ENCODE results near the gene NPRL2.

The NPRL2 gene

DNA sequence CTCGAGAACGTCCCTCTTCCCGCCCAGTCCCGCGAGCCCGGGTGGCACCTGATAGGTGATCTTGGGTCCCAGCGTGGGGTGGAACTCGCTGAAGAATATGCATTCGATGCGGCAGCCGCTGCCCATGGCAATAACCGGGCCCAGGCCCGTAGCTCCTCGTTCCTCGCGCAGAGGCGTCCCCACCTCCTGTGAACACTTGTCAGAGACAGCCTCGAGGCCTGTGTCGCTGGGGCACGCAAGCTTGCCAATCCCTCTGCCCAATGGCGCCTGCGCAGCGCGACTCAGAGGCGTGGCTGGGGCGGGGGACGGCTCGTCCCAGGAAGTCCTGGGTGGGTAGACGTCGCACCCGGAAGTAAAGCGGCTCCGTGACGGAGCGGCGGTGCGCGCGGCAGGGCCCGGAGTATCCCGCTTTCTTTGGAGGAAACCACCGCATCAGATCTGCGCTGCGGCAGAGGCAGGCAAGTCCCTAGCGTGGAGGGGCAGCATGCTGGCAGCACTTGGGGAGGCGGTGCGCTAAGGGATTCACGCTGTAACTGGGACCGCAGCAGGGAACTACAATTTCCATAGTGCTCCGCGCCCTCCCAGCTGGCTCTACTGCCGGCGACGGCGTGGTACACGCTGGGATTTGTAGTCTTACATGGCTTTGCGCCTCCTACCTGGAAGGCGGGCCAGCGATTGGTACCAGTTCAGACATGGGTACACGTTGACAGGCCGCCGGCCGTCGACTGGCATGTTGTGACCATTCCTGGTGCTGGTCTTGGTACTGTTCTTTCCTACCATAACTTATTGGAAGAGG is at the start of gene NPRL2, which contains the start of gene CYB561D2:
Gene NPRL2 (minus strand): TSS at position 249 of the 796 bp plus-strand sequence. CDS start 123 bp downstream, at position 126.
Gene CYB561D2 (plus strand): TSS at position 336 of the 796 bp plus-strand sequence. CDS start 572 bp downstream, outside the sequence.
- DNase-seq: peak; percentile 85

DNA sequence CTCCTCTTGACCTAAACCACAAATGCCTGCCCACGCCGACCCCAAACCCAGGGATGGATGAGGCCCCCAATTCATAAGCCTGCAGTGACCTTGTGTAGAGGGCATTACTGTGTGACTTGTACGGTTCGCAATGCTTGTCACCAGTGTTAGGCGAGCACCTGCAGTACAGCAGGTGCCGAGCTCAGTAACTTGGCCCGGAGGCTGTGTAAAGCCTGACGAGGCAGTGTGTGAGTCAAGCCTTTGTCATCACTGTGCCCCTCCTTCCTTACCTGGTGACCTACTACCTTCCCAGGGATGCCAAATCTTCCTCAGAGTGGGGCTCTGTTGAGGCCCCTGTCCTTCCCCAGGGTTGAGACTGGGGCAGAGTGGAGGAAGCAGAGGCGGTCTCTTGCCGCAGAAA is 45.9 kb upstream of the NPRL2 start:
- DNase-seq: no peak

DNA sequence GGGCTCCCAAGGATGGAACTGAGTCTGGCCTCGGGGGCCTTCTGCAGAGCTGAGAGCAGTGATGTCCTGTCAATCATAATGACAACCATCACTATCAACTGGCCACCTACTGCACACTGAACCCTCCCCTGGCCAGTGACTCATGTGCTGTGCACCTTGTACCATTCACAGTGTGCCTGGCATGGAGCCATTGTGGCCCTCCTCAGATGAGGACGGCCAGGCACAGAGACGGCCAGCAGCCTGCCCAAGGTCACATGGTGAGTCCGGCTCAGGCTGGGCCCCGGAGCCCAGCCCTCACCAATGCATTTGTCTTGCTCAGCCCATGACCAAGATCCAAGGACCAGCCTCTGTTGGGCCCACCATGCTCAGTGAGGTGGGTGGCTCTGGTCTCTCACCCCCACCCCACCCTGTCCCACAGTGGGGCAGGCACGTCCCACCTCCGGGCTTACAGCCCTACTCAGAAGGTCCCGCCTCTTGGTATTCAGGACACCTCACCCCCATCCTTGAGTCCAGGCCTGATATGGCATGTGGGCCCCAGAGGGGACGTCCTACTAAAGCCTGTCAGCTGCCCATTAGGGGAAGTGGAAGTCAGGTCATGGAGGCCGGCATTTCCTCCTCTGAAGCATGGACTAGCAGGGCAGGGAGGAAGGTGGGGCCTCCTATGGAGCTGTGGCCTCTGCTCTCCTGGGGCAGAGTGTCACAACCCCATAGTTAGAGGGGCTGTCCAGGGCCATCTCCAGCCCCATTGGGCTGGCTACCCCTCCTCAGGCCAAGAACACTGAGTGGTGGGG is 44.7 kb upstream of the NPRL2 start:
- no peak for DNase-seq

DNA sequence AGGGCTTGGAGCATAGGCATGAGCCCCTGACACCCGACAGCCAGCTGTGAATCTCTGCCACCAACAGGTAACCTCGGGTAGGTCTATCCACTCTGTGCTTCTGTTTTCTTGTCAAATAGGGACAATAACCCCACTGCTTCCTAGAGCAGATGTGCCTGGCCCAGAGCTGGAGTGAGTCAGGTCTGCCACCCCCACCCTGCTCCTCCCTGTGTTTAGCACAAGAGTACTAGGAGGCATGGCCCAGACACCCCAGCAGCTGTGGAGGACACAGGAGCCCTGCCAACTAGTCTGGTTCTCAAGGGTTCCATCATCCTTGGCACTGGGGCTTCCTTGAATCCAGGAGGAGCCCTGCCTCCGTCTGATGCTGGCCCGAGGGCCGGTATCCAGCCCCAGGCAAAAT is 42.5 kb upstream of the NPRL2 start:
- no peak for DNase-seq

DNA sequence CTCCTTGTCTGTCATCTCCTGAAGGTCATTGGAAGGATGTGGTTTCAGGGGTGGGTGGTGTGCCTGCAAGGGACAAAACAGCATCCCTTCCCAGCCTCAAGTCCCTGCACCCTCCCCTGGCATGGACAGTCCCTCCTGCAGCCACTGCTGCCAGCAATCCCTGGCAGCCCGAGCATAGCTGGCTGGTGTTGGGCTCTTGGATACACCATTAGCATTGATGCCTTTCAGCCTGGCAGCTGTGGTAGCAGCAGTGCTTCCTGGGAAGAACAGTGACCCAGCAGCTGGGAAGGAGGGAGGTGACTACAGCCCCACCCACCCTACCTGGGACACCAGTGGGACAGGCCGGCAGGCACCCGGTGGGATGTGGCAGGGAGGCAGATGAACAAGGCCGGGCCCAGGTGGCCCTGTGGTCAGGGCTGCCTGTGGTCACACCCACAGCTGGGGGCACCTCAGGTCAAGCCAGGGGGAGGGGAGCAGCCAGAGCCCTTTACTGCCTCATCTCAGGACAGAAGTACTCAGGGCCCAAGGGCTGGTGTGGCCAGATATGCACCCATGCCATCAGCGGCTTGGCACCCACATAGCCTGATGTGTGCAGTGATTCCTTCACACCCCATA is 41.6 kb upstream of the NPRL2 start:
- no peak for DNase-seq

DNA sequence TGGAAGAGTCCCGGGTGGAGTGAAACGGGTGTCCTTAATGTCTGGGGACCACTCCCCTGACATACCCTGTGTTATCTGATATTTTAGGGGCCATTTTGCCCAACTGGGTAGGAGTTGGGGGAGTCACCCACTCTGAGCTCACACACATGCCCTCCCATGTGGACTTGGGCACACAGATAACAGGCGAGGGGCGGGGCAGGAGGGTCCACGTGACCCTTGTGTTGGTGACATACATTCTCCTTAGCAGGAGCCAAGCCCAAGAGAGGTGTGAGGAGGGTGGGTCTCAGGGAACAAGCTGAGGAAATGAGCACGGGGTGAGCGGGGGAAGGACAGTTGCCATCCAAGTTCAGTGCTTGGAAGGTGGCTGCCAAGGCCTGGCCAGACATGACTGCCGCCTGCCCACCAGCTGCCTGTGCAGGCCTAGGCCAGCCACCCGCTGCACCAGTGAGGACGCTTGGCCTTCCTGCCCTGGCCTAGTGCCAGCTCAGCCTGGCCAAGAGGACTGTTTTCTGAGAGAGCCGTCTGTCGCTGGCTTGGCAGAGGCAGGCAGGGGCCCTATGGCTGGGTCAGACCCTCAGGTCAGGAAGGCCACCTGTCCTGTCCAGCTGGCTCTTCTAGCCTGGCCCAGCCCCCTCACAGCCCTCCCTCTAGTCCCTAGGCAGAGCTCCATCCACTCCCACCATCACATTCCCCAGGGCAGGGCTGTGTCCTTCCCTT is 40.1 kb upstream of the NPRL2 start:
- DNase-seq: no peak

DNA sequence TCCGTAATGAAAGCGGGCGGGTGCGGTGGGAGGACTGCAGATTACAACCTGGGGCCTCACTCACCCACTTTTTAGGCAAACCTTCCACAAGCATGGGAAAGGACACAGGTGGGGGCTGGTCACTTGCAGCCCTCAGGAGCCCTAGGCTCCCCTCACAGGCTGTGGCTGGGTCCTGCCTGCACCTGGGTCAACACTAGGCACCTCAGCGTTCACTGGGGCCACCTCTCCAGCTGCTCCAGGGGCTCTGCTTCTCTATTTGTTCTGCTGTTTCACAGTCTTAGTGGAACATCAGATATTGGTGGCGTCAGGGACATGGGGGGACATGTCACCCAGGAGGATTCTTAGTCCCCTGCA is 38.8 kb upstream of the NPRL2 start:
- no peak for DNase-seq

DNA sequence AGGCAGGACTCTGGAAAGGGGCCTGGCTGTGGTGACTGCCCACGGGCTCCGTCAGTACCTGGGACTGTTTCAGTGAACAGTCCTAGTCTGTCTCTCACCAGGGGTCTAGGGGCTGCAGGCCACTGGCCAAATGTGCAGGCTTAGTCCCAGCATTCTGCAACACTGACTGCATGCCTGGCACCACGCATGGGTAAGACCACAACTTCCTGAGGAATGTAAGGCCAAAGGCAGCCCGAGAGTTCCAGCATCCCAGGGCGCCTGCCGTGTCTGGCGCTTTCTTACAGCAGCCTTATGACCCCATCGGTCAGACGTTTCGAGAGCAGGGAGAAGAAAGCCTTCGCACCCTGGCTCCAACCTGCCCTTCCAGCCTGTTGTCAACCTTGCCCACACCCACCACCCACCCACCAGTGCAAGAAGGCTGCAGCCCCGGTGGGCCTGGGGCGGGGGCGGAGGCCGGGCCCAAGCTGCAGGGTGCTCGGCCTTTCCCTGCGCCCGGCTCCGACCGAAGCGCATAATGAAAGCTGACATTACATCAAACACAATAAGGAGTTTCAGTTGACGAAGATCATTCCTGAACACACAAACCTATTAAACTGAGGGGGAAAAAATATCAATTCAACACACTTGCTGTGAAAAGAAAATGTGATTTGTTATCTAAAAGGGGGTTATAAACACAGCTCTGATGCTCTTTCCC is 38.3 kb upstream of the NPRL2 start:
- no peak for DNase-seq

DNA sequence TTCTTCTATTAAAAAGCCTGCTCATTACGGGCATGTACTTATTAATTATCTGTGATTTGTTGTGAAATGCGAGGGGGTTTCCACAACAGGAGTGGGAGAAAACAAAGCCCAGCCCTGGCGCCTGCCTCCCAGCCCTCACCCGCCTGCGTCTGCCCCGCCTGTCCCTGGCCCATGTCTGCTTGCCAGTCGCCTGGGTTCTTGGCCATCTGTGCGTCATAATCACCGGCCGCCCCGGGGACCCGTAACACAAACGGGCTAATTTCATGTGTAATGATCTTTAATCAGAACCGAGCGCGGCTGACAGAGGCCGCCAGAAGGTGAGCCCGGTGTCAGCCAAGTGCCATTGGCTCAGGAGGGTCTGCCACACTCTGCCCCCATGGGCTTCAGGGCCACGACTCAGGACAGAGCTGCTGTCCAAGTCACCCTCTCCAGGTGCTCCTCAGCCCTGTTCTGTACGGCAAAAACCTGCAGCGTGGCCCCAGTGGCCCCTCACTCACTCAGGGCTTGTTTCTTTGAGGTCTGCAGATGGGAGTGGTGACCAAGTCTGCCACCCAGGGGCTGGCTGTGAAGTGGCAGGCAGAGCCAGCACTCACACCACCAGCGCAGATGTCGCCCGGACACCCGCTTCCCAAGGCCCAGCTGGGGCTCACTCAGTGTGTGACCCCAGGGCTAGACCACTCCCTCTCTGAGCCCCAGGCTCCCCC is 37.6 kb upstream of the NPRL2 start:
- DNase-seq: no peak

DNA sequence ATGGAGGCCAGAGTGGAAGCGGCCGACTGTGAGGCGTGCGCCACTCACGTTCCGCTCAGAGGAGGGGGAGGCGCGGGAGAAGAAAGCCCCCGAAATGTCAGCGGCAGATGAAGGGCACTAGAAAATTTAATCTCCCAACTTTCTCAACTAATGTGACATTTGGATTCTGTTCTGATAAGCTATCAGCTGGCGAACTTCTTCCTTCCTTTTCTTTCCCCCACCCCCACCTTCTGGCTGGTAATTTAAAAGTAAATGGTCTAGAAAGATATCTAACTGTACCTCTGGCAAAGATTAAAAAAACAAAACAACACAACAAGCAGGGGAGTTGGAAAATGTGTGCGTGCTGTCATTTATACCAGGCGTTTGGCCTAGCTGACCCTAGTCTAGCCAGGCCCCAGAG is 35.2 kb upstream of the NPRL2 start:
- no peak for DNase-seq

DNA sequence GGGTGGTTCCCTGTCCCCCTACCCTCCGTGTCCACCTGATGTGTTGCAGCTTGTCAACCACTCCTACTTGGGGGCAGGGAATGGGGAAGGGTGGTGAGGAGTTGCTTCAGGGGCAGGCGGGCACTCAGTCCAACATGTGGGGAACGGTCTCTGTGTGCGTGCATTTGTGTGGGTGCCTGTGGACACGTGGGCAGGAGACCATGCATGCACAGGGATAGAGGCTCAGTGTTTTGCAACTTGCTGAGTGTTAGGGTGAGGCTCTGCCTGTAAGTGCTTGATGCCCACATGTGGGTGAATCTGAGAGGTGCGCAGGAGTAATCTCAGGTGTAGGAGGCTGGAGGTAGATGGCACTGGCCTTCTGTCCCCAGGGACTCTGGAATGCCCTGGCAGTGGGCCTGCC is 33.2 kb upstream of the NPRL2 start:
- DNase-seq: no peak

DNA sequence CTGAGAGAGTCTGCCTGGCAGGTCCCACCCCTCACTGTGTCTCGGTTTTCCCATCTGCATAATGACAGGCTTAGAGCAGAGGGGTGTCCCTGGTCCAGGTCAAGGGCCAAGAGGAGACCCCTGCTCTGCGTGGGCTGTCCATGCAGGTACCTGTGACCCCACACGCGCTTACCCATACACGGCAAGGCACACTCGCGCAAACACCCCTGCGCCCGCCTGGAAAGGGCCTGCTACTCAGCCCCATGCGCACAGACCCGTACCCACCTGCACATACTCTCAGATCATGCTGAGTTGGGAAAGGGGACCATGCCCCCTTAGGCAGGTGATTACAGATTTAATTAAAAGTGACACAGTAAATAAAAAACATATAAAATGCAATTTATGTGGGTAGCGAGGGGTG is 32.1 kb upstream of the NPRL2 start:
- DNase-seq: no peak

DNA sequence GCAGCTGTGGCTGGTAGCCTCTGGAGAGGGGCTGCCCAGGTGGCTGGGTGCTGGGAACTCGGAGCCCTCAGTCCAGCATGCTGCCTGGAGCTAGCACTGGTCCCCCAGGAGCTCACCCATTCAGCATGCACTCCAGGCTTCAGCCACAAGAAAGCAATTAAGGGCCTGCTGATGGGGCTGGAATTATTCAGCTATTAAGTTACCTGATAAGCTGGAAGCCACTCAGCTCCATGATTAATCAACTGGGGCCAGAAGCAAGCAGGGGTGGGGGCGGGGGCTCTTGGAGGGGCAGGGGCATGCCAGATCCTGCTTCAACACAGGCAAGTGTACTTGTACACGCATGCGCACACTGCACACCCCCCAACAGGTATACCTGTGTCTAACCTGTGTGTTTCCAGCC is 30.8 kb upstream of the NPRL2 start:
- no peak for DNase-seq

DNA sequence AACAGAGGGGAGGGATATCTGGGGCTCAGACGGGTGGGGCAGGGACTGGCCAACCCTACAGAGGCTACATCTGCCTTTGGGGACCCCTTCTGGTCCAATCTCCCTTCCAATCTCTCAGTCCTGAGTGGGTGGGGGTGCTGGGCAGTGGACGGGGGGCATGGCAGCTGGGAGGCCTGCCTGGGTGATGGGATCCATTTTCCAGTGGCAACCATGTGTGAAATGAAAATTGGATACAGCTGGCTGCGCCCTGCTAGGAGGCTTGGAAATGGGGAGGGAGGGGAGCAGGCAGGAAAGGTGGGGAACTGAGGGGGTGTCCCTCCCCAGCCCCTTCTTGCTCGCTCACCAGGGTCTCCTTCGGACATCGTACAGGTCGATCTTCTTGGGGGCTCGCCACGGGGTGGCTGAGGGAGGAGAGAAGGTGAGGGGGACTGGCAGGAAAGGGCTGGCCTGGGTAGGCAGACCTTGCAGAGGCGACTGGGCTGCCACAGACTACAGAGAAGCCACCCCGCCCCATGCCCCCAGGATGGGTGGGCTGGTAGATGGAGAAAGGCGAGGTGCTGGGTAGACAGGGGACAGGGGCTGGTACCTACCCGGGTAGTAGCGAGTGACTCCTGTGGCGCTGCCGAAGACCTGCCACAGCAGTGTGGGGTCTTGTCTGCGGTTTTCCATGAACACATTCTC is 30.0 kb upstream of the NPRL2 start:
- DNase-seq: no peak

DNA sequence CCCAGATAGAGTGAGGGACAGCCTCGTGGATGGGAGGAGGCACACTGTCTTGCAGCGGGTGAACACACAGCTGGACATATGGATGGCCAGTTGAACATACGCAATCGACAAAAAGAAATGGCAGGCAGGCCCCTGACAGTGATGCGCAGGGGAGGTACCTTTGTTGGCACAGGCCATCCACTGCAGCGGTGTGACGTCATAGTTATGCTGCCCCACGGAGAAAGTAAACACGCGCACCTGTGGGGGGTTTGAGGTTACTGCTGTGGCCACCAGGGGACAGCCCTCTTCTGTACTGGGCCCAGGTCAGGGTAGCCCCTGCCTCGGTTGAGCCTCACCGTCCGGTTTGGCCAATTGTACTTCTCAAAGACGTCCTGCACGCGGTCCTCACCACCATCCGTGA is 28.2 kb upstream of the NPRL2 start:
- no peak for DNase-seq

DNA sequence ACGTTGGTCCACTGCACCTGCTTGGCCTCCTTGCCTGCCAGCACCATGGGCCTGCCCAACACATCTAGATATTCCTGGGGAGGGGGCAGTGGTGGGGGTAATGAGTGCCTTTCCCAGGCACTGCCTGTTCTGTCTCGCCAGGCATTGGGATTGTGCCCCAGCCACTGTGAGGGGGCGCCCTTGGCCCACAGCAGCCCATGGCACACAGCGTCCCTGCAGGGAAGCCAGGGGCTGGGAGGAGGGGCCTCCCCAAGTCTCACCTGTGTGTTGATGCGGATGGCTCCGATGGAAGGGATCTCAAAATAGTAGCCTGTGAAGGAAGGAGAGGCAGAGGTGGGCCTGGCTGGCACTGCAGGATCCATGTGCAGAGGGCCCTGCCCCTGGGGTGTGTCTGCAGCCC is 27.4 kb upstream of the NPRL2 start:
- no peak for DNase-seq

DNA sequence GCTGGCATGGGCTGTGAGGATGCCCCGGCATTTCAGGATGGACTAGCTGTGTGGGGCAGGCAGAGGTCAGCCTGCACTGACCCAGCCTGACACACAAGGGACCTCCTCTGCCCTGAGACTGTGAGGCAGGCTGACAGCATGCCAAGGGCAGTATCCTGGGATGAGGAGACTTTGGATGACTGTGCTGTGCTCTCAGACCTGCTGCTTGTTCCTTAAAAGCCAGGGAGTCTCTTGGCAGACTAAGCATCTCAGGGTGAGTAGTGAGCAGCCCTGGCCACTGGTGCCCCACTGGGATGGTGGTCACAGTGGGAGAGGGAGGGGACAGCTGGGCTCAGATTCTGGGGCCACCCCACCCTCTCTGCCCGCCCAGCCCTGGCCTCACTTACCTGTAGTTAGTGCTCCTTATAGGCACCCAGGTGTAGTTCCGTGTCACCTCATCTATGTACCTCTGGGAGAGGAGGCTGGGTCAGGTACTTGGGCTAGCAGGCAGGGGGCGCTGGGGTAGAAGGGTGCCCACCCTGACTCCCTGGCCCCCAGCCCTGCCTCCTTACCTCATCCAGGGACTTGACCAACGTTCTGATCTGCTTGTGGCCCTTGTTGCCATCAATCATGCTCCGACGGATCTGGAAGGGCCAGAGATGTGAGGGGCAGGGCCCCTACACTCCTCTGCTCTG is 24.8 kb upstream of the NPRL2 start:
- no peak for DNase-seq

DNA sequence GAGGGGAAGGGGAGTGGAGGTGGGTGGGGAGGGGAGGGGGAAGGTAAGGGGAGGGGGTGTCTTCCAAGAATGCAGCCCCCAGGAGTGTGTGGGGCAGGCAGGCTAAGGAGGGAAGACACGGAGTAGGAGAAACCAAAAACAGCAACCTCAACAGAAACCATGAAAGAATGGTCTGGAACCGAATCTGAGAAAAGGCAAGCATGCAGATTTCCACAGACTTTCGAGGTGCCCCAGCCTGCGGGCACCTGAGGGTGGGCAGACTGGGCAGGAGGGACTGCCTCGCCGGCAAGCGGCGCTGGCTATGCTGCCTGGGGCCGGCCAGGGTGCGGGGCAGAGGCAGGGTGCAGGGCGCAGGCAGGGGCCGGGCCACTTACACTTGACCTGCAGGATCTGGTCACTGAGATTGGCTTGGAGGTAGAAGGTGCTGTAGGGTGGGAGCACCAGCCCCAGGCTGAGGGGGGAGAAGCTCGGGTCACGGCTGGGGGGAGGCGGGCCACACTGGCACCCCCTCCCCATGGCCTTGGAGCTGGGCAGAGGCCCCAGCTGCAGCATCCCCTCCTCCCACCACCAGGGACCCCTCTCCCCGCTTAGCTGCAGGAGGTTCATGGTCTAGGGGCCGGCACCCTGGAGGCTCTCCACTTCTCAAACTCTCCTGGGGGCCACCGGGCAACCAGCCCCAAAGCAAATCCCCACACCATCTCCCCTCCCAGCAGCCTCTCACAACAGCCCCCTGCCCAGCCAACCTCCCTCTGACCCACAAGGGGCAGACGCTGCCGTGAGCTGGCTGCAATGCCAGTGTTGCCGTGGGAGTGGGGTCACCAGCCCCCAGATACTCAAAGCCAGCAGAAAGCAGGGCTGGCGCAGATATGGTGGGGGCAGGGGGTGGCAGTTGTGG is 24.0 kb upstream of the NPRL2 start:
- DNase-seq: no peak

Measured in GF-D8 (cell line).